ENCODE results near the gene MPV17L2. TPM values are rescaled to one million over a fixed set of nuclear protein-coding genes. Genes with fewer than 3 reads are reported as not detected.

The MPV17L2 gene
- total and polyA plus RNA-seq, 10 of the 15 experiments (the other 5 are each of a cell fraction or from before 2014, with no cell fraction given): 5.1 to 57.2 (median 22.9) TPM

GRCh38 chr19:18202778-18203407 lies 9.9 kb downstream of the MPV17L2 start (continued):
- TF ChIP-seq TCF3 (IDR thresholded peaks at IDR 0.05; ENCODE audit: borderline replicate concordance, insufficient read depth, low read depth, low read length) (no peak), USF1 (IDR thresholded peaks at IDR 0.05; ENCODE audit: borderline replicate concordance, extremely low read length, insufficient read depth, low read depth, low read length) (peak; percentile 70), USF2 (IDR thresholded peaks at IDR 0.05; ENCODE audit: borderline replicate concordance, low read depth, low read length) (peak; percentile 33), STAT1 (conservative IDR thresholded peaks at IDR 0.05) (no peak), POLR2AphosphoS2 (IDR thresholded peaks at IDR 0.05; ENCODE audit: low read depth, low read length) (no peak), RAD51 (IDR thresholded peaks at IDR 0.05) (peak; percentile 71), FOXM1 (IDR thresholded peaks at IDR 0.05; ENCODE audit: low read depth, low read length) (no peak), RFX5 (IDR thresholded peaks at IDR 0.05; ENCODE audit: low read depth, low read length) (no peak), MYC (IDR thresholded peaks at IDR 0.05; ENCODE audit: insufficient read depth, insufficient read length, insufficient replicate concordance, low read length, severe bottlenecking) (peak; percentile 51), ZNF207 (IDR thresholded peaks at IDR 0.05; ENCODE audit: borderline replicate concordance) (no peak), ESRRA (IDR thresholded peaks at IDR 0.05; ENCODE audit: low read length) (0 out of 2 replicates have a peak, but pooled peaks have one; percentile 68), MXI1 (IDR thresholded peaks at IDR 0.05; ENCODE audit: low read depth, low read length) (peak; percentile 83), SREBF1 (IDR thresholded peaks at IDR 0.05; ENCODE audit: low read length) (no peak), NR2F1 (conservative IDR thresholded peaks at IDR 0.05) (0 out of 2 replicates have a peak, but pooled peaks have one; percentile 23), CREB1 (IDR thresholded peaks at IDR 0.05; ENCODE audit: low read depth) (no peak; the same call in 1 of the 2 replicates), SMC3 (IDR thresholded peaks at IDR 0.05; ENCODE audit: borderline replicate concordance, low read length) (peak; percentile 36; the same call in 1 of the 2 replicates)

Measured in GM12878 (cell line).